PC-9 (cell line): ENCODE data around the gene DKK3. TPM values are rescaled to one million over a fixed set of nuclear protein-coding genes. Genes with fewer than 3 reads are reported as not detected.

Experiments used
- BruUV-seq: library from RNA; stranded (reverse); fragments of 400-500 nt; replicated peaks from 2 replicates; lab custom pipeline; 2021; lab: Mats Ljungman, UMichigan
- CTCF ChIA-PET: fragments of 300-600 bp; sonication (Branson Sonifier 250); formaldehyde crosslinking; loops from one replicate; lab custom pipeline; 2022; ENCODE audit warnings: antibody characterized with exemption; lab: Charles Lee
- POLR2A ChIA-PET: fragments of 300-600 bp; sonication (Branson Sonifier 250); formaldehyde crosslinking; loops from one replicate; lab custom pipeline; 2022; ENCODE audit warnings: antibody characterized with exemption; ENCODE audit not compliant: unreplicated experiment; lab: Charles Lee
- DNase-seq, 2 experiments: peaks; one replicate each; pipeline versions ENCODE4 v3.0.0 to v3.0.0-alpha.2; 2015 to 2022; ENCODE audit warnings: mixed read lengths in 1 of 2
- H2AFZ ChIP-seq: fragments of 200-600 bp; sonication (generic); 2 replicates; pipeline ENCODE4 v1.8.1; 2017; ENCODE audit warnings: antibody characterized with exemption
- H3F3A ChIP-seq: fragments of 200-600 bp; sonication (generic); 2 replicates; pipeline ENCODE4 v1.8.1; 2017; ENCODE audit warnings: antibody characterized with exemption, mild to moderate bottlenecking, low read depth; ENCODE audit not compliant: insufficient read depth
- H3K27ac ChIP-seq: fragments of 200-600 bp; sonication (generic); 2 replicates; pipeline ENCODE4 v1.6.1; 2016; ENCODE audit warnings: mixed run types
- H3K27me3 ChIP-seq: fragments of 200-600 bp; sonication (generic); 2 replicates; pipeline ENCODE4 v1.6.1; 2016; ENCODE audit warnings: low read depth, mixed run types; ENCODE audit not compliant: insufficient read depth
- H3K36me3 ChIP-seq: fragments of 200-600 bp; sonication (generic); 2 replicates; pipeline ENCODE4 v1.6.1; 2016; ENCODE audit warnings: low read depth, mixed run types
- H3K4me1 ChIP-seq: fragments of 200-600 bp; sonication (generic); replicated peaks from 2 replicates; pipeline ENCODE4 v1.6.1; 2016; ENCODE audit warnings: mixed run types; ENCODE audit not compliant: insufficient read depth
- H3K4me2 ChIP-seq: fragments of 200-600 bp; sonication (generic); 2 replicates; pipeline ENCODE4 v1.6.1; 2017; ENCODE audit warnings: mixed run types
- H3K4me3 ChIP-seq: fragments of 200-600 bp; sonication (generic); 2 replicates; pipeline ENCODE4 v1.6.1; 2016; ENCODE audit warnings: mixed run types
- H3K79me2 ChIP-seq: fragments of 200-600 bp; sonication (generic); 2 replicates; pipeline ENCODE4 v1.6.1; 2017; ENCODE audit warnings: low read depth, mixed run types
- H3K9me2 ChIP-seq: fragments of 200-600 bp; sonication (generic); 2 replicates; pipeline ENCODE4 v1.8.1; 2017; ENCODE audit warnings: mild to moderate bottlenecking; ENCODE audit not compliant: insufficient read depth
- H3K9me3 ChIP-seq: fragments of 200-600 bp; sonication (generic); 2 replicates; pipeline ENCODE4 v1.8.1; 2016; ENCODE audit warnings: low read depth; ENCODE audit not compliant: insufficient read depth
- H4K20me1 ChIP-seq: fragments of 200-600 bp; sonication (generic); 2 replicates; pipeline ENCODE4 v1.8.1; 2017; ENCODE audit not compliant: insufficient read depth
- EZH2 ChIP-seq: fragments of 200-600 bp; sonication (generic); IDR thresholded peaks from 2 replicates; pipeline ENCODE4 v1.8.0; 2017; ENCODE audit warnings: antibody characterized with exemption, low read depth
- intact Hi-C: fragments of 100-400 bp; cut with micrococcal nuclease; formaldehyde crosslinking; loops from one replicate; pipeline ENCODE4 v1.10.0; 2022; ENCODE audit not compliant: unreplicated experiment
- total RNA-seq: library from RNA; stranded (reverse); gene quantifications from 2 replicates; pipeline ENCODE4 v1.2.3, GENCODE V29; 2021
- TF ChIP-seq, protein P1 (sequence below): fragments of 200-600 bp; sonication (generic); conservative IDR thresholded peaks from 2 replicates; pipeline ENCODE4 v1.6.1; 2017; ENCODE audit warnings: mixed run types, antibody characterized with exemption, mild to moderate bottlenecking, moderate library complexity

Gene DKK3
- total RNA-seq, 1 experiment from 2014 or later = 11.5 TPM

DNA sequence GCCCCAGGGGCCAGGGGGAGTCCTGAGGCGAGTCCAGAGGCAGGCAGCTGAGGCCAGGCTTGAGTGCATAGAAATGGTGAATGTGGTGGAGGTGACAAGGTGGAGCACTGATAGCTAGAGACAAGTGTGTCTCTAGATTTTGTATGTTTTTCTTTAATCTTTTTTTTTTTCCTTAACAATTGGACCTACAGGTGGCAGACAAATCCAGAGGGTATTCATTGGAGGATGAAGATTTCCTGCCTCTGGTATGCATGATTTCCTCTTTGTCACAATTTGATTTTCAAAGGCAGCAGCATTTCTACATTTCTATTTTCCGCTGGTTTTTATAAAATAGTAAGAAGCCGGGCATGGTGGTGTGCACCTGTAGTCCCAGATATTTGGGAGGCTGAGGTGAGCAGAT lies 47.7 kb upstream of the DKK3 start:
- Histone ChIP-seq H3K79me2 (no peaks in the 10 kb centered on the region), H3K4me1 (no peaks in the 10 kb centered on the region), H3K27ac (no peak overlapping the region), H3F3A (no peaks in the 10 kb centered on the region), H3K9me2 (no peaks in the 10 kb centered on the region), H3K36me3 (no peaks in the 10 kb centered on the region), H3K27me3 (no peaks in the 10 kb centered on the region), H2AFZ (no peak overlapping the region), H4K20me1 (no peaks in the 10 kb centered on the region), H3K4me3 (no peak overlapping the region), H3K9me3 (no peaks in the 10 kb centered on the region), H3K4me2 (no peak overlapping the region)
- no peak for DNase-seq
- TF ChIP-seq, protein P1, sequence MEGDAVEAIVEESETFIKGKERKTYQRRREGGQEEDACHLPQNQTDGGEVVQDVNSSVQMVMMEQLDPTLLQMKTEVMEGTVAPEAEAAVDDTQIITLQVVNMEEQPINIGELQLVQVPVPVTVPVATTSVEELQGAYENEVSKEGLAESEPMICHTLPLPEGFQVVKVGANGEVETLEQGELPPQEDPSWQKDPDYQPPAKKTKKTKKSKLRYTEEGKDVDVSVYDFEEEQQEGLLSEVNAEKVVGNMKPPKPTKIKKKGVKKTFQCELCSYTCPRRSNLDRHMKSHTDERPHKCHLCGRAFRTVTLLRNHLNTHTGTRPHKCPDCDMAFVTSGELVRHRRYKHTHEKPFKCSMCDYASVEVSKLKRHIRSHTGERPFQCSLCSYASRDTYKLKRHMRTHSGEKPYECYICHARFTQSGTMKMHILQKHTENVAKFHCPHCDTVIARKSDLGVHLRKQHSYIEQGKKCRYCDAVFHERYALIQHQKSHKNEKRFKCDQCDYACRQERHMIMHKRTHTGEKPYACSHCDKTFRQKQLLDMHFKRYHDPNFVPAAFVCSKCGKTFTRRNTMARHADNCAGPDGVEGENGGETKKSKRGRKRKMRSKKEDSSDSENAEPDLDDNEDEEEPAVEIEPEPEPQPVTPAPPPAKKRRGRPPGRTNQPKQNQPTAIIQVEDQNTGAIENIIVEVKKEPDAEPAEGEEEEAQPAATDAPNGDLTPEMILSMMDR = 0 out of 2 replicates have a peak, but pooled peaks have one; percentile 13
- TF ChIP-seq EZH2 = no peak
- no TSS peak for BruUV-seq
- ChIA-PET POLR2A (no interaction called here), CTCF (interaction anchor here (0.6 to 1.4 kb wide), 3 partner anchors 125 to 231 kb away, joined by 3 to 5 read pairs (median 3); no protein-coding TSS in a partner anchor)
- intact Hi-C loops = loop anchor here (10.0 kb wide), 1 partner anchor 59 kb away; the partner anchor contains the start of gene MICAL2

DNA sequence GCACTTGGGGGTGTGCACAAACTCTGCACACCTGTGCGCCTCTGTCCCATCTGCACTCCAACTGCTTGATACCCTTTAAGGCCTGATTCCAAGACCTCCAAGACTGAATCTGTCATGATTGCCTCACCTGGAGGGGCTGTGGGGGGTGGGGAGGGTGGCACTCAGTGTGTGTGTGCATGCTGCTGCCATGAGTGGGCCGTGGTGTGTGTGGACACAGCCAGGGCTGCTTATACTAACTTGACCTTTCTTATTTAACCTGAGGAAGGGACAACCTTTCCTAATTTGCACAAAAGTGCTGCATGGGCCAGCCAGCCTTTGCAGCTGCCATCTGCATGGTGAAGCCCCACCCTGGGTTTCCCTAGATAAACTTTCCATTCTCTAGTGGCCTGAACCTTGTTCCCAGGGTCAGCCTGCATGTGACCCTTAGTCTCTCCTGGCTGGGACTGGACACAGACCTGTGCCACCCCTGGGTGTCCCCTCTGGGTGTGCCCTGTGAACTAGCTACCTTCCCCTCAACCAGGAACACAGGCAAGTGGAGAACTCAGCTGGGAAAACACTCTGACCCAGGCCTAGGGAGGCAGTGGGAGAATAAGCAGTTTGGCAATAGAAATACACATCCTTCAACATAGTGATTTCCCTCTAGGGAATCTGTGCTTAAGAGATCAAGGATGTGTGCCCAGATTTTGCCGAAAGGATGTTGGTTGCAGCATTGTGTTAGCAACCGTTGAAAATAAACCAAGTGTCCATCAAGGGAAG lies 45.4 kb upstream of the DKK3 start:
- Histone ChIP-seq H3K9me2 (no peaks in the 10 kb centered on the region), H3K27ac (no peak overlapping the region), H3K4me2 (no peak overlapping the region), H3K36me3 (no peaks in the 10 kb centered on the region), H4K20me1 (no peaks in the 10 kb centered on the region), H3K27me3 (no peaks in the 10 kb centered on the region), H3F3A (0 out of 2 replicates have a peak, but pooled peaks cover 3% of the 10 kb centered on the region), H2AFZ (no peak overlapping the region), H3K4me3 (no peak overlapping the region), H3K4me1 (peaks cover 9% of the 10 kb centered on the region), H3K79me2 (no peaks in the 10 kb centered on the region), H3K9me3 (no peaks in the 10 kb centered on the region)
- DNase-seq = no peak
- BruUV-seq = no TSS peak
- CTCF ChIA-PET = interaction anchor here (0.6 kb wide), 1 partner anchor 183 kb away, joined by 3 read pairs; no protein-coding TSS in a partner anchor
- intact Hi-C loops = loop anchor here (10.0 kb wide), 1 partner anchor 61 kb away; the partner anchor contains the start of gene MICAL2
- POLR2A ChIA-PET = interaction anchor here (0.6 kb wide), 1 partner anchor 156 kb away, joined by 15 read pairs; no protein-coding TSS in a partner anchor
- no peak for TF ChIP-seq EZH2
- TF ChIP-seq, protein P1 = no peak

DNA sequence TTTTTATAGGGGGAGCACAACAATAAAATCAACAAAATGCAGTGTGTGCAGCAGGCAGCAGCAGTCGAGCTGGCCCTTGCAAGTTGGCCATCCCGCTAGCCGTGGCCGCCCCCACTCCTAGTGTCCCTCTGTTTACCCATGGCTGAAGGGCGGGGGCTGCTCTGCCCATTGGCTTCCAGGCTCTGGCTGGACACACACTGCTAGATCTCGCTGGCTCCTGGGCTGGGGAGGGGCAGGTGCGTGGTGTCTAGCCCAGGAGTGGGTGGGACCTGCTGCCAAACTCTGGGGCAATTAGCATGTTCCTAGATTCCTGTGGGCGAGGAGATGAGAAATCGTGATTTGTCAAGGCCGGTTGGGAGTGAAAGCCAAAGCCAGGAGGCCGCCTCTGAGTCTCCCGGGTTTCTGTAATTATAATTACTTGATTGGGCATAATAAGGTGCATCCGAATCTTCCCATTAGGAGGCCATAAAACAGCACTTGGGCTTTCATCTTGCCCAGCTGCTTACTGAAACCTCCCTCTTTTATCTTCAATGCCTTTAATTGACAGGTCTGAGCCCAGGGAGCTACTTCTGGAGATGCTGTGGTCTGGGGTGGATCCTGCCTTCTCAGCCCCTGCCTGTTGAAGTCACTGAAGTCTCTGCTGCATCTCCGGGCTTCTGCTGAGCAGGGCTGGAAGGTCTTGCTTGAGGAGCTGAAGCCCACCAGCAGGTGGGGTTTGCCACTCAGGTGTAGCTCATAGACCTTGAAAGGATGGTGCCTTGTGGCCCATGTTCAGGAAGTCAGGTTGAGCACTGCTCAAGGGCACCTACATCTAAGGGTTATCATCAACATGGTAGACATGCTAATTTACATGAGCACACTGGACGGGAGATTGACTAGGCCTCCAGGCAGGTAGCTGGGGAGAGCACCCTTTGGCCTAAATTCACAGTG lies 44.5 kb upstream of the DKK3 start:
- CTCF ChIA-PET = interaction anchor here (0.6 kb wide), 1 partner anchor 184 kb away, joined by 3 read pairs; no protein-coding TSS in a partner anchor
- Histone ChIP-seq H3K27me3 (no peaks in the 10 kb centered on the region), H3K27ac (no peak overlapping the region), H3K4me1 (peaks cover 17% of the 10 kb centered on the region), H2AFZ (no peak overlapping the region), H3K4me2 (no peak overlapping the region), H4K20me1 (no peaks in the 10 kb centered on the region), H3K9me3 (no peaks in the 10 kb centered on the region), H3K4me3 (no peak overlapping the region), H3K79me2 (no peaks in the 10 kb centered on the region), H3K36me3 (no peaks in the 10 kb centered on the region), H3F3A (0 out of 2 replicates have a peak, but pooled peaks cover 8% of the 10 kb centered on the region), H3K9me2 (no peaks in the 10 kb centered on the region)
- no peak for TF ChIP-seq EZH2
- TF ChIP-seq, protein P1 = no peak
- DNase-seq = no peak
- intact Hi-C loops = loop anchor here (10.0 kb wide), 1 partner anchor 62 kb away; the partner anchor contains the start of gene MICAL2
- no TSS peak for BruUV-seq
- POLR2A ChIA-PET = interaction anchor here (0.6 kb wide), 1 partner anchor 155 kb away, joined by 15 read pairs; no protein-coding TSS in a partner anchor
